KOPT-K1 (cell line): ENCODE results near the gene CCDC148.
"Not testable (repeated sequence)": the region's sequence is repeated elsewhere in the genome, so short reads cannot be mapped to it uniquely, and the experiment has no call there.

ENCODE experiments used
- H3K27ac ChIP-seq: fragments of 200-600 bp; sonication (generic); 2 replicates; pipeline ENCODE4 v1.5.1; 2016; ENCODE audit warnings: antibody characterized with exemption, mild to moderate bottlenecking, low read depth, low read length; ENCODE audit not compliant: poor library complexity, severe bottlenecking
- H3K36me3 ChIP-seq: fragments of 200-600 bp; sonication (generic); 2 replicates; pipeline ENCODE4 v1.5.1; 2017; ENCODE audit warnings: antibody characterized with exemption, mild to moderate bottlenecking, low read length, moderate library complexity; ENCODE audit not compliant: insufficient read depth
- H3K9me3 ChIP-seq: fragments of 200-600 bp; sonication (generic); 2 replicates; pipeline ENCODE4 v1.5.1; 2017; ENCODE audit warnings: antibody characterized with exemption, low read length, mild to moderate bottlenecking; ENCODE audit not compliant: insufficient read depth, poor library complexity, severe bottlenecking

CCDC148 gene

GRCh38 chr2:158378926-158379325 is 77.6 kb downstream of the CCDC148 start:
- Histone ChIP-seq H3K9me3 (no peaks in the 10 kb centered on the region), H3K36me3 (no peaks in the 10 kb centered on the region), H3K27ac (no peak overlapping the region)

- Histone ChIP-seq H3K27ac (no peak overlapping the region), H3K36me3 (no peaks in the 10 kb centered on the region), H3K9me3 (no peaks in the 10 kb centered on the region)
These were observed 90.2 kb downstream of the CCDC148 start for GRCh38 chr2:158366342-158366741.

GRCh38 chr2:158359846-158360245 is 96.7 kb downstream of the CCDC148 start:
- no peaks in the 10 kb centered on the region for H3K36me3 ChIP-seq
- no peak overlapping the region for H3K27ac ChIP-seq
- no peaks in the 10 kb centered on the region for H3K9me3 ChIP-seq

- Histone ChIP-seq H3K36me3 (no peaks in the 10 kb centered on the region), H3K27ac (no peak overlapping the region), H3K9me3 (no peaks in the 10 kb centered on the region)
These were observed 98.9 kb downstream of the CCDC148 start for GRCh38 chr2:158357699-158358098.

GRCh38 chr2:158357122-158357521 is 99.4 kb downstream of the CCDC148 start:
- Histone ChIP-seq H3K9me3 (no peaks in the 10 kb centered on the region), H3K36me3 (no peaks in the 10 kb centered on the region), H3K27ac (no peak overlapping the region)

GRCh38 chr2:158351466-158351816 is 105.1 kb downstream of the CCDC148 start:
- not testable (repeated sequence) for H3K36me3 ChIP-seq, H3K9me3 ChIP-seq, H3K27ac ChIP-seq

GRCh38 chr2:158350751-158351465 is 105.6 kb downstream of the CCDC148 start:
- not testable (repeated sequence) for H3K9me3 ChIP-seq, H3K36me3 ChIP-seq, H3K27ac ChIP-seq

GRCh38 chr2:158346032-158346431 is 110.5 kb downstream of the CCDC148 start:
- H3K36me3 ChIP-seq = no peaks in the 10 kb centered on the region
- no peaks in the 10 kb centered on the region for H3K9me3 ChIP-seq
- no peak overlapping the region for H3K27ac ChIP-seq

GRCh38 chr2:158339513-158339912 is 117.0 kb downstream of the CCDC148 start:
- no peaks in the 10 kb centered on the region for H3K36me3 ChIP-seq
- peaks cover 3% of the 10 kb centered on the region for H3K9me3 ChIP-seq
- no peak overlapping the region for H3K27ac ChIP-seq

- no peaks in the 10 kb centered on the region for H3K36me3 ChIP-seq
- peaks cover 3% of the 10 kb centered on the region for H3K9me3 ChIP-seq
These were observed 119.5 kb downstream of the CCDC148 start for GRCh38 chr2:158337018-158337417.

GRCh38 chr2:158331799-158332198 is 124.8 kb downstream of the CCDC148 start:
- H3K27ac ChIP-seq, H3K9me3 ChIP-seq, H3K36me3 ChIP-seq: not testable (repeated sequence)

More at GRCh38 chr2:158337018-158337417, 119.5 kb downstream of the CCDC148 start:
- no peak overlapping the region for H3K27ac ChIP-seq

GRCh38 chr2:158325782-158326340 is 130.7 kb downstream of the CCDC148 start:
- H3K36me3 ChIP-seq = no peaks in the 10 kb centered on the region
- H3K9me3 ChIP-seq = peaks cover 4% of the 10 kb centered on the region
- no peak overlapping the region for H3K27ac ChIP-seq

GRCh38 chr2:158325031-158325781 is 131.3 kb downstream of the CCDC148 start:
- no peak overlapping the region for H3K27ac ChIP-seq

GRCh38 chr2:158323381-158323780 is 133.2 kb downstream of the CCDC148 start:
- Histone ChIP-seq H3K27ac (no peak overlapping the region), H3K36me3 (no peaks in the 10 kb centered on the region), H3K9me3 (peaks cover 4% of the 10 kb centered on the region)

More at GRCh38 chr2:158325031-158325781, 131.3 kb downstream of the CCDC148 start:
- Histone ChIP-seq H3K9me3 (peaks cover 4% of the 10 kb centered on the region), H3K36me3 (no peaks in the 10 kb centered on the region)

GRCh38 chr2:158321264-158321663 is 135.3 kb downstream of the CCDC148 start:
- H3K36me3 ChIP-seq = no peaks in the 10 kb centered on the region
- no peaks in the 10 kb centered on the region for H3K9me3 ChIP-seq
- no peak overlapping the region for H3K27ac ChIP-seq
